GM12873 (cell line): ENCODE results near the gene IL12RB1.

Experiments used
- TF ChIP-seq, protein P1 (sequence below): IDR thresholded peaks from 2 replicates; pipeline ENCODE4 v1.5.1; 2012; ENCODE audit warnings: low read depth, mild to moderate bottlenecking, moderate library complexity, low read length, control low read depth; ENCODE audit not compliant: insufficient read depth; ENCODE audit errors: missing control alignments

The IL12RB1 gene

DNA sequence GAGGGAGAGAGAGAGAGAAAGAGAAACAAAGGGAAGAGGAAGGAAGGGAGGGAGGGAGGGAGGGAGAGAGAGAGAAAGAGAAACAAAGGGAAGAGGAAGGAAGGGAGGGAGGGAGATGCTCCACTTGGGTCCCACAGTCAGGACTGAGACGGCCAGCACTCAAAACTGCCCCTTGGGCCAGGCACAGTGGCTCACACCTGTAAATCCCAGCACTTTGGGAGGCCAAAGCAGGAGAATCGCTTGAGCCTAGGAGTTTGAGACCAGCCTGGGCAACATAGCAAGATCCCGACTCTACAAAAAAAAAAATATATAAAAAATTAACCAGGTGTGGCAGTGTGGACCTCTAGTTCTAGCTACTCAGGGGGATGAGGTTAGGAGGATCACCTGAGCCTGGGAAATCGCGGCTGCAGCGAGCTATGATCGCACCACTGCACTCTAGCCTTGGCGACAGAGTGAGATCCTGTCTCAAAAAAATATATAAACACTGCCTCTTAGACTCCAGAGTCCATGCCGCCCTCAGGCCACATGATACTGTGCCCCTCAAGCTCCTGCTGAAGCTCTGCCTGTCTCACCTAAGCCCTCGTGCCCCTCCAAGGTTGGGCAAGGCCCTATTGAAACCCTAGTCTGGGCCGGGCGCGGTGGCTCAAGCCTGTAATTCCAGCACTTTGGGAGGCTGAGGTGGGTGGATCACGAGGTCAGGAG is 70.4 kb downstream of the IL12RB1 start:
- TF ChIP-seq, protein P1, sequence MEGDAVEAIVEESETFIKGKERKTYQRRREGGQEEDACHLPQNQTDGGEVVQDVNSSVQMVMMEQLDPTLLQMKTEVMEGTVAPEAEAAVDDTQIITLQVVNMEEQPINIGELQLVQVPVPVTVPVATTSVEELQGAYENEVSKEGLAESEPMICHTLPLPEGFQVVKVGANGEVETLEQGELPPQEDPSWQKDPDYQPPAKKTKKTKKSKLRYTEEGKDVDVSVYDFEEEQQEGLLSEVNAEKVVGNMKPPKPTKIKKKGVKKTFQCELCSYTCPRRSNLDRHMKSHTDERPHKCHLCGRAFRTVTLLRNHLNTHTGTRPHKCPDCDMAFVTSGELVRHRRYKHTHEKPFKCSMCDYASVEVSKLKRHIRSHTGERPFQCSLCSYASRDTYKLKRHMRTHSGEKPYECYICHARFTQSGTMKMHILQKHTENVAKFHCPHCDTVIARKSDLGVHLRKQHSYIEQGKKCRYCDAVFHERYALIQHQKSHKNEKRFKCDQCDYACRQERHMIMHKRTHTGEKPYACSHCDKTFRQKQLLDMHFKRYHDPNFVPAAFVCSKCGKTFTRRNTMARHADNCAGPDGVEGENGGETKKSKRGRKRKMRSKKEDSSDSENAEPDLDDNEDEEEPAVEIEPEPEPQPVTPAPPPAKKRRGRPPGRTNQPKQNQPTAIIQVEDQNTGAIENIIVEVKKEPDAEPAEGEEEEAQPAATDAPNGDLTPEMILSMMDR = no peak

DNA sequence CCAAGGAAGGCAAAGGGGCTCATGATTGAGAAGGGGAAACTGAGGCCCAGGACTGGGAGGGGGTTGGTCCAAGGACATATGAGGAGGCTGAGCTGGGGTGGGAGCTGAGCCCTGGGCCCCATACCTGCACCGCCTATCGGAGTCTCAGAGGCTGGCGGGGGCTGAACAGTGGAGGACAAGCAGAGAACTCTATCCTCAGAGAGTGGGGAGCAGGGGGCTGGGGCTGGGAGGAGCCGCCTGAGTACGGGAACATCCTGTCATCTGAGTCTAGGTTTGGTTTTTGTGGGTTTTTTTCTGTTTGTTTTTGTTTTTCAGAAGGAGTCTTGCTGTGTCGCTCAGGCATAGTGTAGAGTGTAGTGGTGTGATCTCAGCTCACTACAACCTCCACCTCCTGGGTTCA is 72.5 kb downstream of the IL12RB1 start:
- TF ChIP-seq, protein P1 = no peak

DNA sequence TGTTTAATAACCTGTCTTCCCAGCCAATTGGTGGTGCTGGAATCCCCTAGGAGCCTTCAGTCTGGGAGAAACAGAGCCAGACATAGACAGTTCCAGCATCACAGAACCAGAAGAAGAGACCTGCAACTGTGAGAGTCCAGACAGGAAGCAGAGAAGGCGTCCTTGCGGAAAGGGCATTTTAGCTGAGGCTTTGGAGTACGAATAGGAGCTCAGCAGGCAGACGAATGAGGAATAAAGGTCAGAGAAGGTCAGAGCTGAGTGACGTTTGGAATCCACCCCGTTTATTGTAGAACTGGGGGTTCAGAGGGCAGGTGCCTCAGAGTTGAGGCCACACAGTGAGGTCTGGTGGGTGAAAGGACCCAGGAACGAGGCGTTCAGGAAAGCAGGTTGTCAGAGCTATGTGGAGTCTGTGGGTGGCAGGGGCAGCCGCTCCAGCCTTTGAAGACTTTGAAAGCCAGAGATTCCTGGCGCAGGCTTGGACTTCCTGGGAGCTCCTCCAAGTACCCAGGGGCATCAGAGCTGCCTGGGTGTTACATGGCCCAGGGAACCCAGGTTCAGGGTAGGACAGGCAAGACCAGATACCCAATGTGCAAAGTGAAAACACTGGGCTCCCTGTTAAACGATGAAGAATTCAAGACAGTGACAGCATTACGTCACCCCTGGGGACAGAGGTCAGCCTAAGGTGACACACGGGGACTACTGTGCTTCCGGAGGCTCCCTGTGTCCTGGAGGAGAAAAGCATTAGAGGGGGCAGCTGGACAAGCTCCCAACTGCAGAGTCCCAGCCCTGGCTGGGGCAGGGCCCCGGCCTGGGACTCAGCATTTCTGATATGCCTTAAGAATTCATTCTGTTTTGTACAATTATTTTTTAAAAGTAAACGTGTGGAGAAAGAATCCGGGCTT is 73.3 kb downstream of the IL12RB1 start:
- TF ChIP-seq, protein P1 = no peak

DNA sequence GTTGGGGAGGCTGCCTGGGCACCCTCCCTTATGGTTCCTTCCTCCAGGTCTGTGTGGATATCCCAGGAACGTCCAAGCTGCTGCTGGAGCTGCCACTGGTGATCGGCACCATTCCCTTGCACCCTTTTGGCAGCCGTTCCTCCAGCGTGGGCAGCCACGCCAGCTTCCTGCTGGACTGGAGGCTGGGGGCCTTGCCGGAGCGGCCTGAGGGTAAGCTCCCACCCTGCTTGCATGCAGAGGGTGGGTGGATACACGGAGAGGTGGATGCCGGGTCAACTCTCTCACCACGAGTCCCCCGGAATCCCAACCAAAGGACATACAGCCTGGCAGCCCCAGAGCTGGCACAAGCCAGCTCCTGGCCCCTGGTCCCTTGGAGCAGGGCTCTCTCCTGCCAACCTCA is 76.6 kb downstream of the IL12RB1 start:
- TF ChIP-seq, protein P1 = no peak

DNA sequence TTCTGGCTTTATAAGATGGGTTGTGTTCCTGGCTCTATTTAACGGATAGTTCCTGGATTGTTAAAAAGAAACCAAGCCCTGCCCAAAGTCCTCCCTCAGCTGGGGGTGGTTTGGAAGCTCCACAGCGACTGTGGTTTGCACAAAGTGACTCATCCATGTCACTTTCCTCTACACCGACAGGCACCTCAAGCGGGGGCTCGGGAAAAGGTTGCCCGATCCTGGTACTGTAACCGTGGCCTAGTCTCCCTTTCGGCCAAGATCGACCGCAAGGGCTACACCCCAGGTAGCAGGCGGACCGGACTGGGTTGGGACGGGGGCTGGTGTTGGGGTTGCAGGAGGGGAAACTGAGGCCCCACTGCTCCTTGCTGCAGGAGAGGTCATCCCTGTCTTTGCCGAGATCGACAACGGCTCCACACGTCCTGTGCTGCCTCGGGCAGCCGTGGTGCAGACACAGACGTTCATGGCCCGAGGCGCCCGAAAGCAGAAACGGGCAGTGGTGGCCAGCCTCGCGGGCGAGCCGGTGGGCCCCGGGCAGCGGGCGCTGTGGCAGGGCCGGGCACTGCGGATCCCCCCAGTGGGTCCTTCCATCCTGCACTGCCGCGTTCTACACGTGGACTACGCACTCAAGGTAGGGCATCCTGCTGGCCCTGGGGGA is 77.2 kb downstream of the IL12RB1 start:
- TF ChIP-seq, protein P1 = no peak
